ENCODE data around the gene FHIT. TPM values are rescaled to one million over a fixed set of nuclear protein-coding genes. Genes with fewer than 3 reads are reported as not detected.

Gene FHIT
- total RNA-seq, 1 experiment from 2014 or later, result 9.8 TPM

DNA sequence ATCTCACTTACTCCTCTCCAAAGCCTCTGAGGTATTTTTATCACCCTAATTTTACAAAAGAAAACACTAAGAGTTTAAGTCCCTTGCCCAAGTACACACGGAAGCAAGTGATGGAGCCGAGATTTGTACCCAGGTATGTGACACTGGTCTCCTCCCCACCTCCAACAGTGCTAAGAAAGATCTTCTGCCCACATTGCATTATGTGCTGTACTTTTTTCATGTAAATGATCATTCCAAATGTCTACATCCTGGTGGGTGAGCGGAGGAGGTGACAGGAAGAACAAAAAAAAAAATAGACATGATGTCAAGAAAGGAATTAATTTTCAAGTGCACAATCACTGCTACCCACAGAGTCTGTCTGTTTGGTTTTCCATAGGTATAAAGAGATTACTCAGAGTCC lies 694.1 kb downstream of the FHIT start:
- no peak overlapping the region for H3K4me2 ChIP-seq
- no peak overlapping the region for H3K27ac ChIP-seq
- no peaks in the 10 kb centered on the region for H3K79me2 ChIP-seq (ENCODE audit: low read depth)
- ChIA-PET CTCF (no interaction called here), POLR2A (ENCODE audit: unreplicated experiment) (no interaction called here)
- no peaks in the 10 kb centered on the region for H3K36me3 ChIP-seq (ENCODE audit: low read depth)
- H4K20me1 ChIP-seq (ENCODE audit: insufficient read depth), result no peaks in the 10 kb centered on the region
- no peak overlapping the region for H3K4me3 ChIP-seq
- BruUV-seq (replicated peaks), result no TSS peak
- H3K4me1 ChIP-seq (replicated peaks; ENCODE audit: insufficient read depth), result no peaks in the 10 kb centered on the region
- no peaks in the 10 kb centered on the region for H3F3A ChIP-seq (ENCODE audit: insufficient read depth, low read depth)
- DNase-seq, result no peak
- H3K9me2 ChIP-seq (ENCODE audit: insufficient read depth), result no peaks in the 10 kb centered on the region
- TF ChIP-seq EZH2 (IDR thresholded peaks at IDR 0.05; ENCODE audit: low read depth) (no peak), CTCF (conservative IDR thresholded peaks at IDR 0.05) (no peak)
- intact Hi-C loops (cut with micrococcal nuclease; ENCODE audit: unreplicated experiment), result no loop called here
- H2AFZ ChIP-seq, result no peak overlapping the region
- H3K27me3 ChIP-seq (ENCODE audit: insufficient read depth, low read depth), result no peaks in the 10 kb centered on the region
- no peaks in the 10 kb centered on the region for H3K9me3 ChIP-seq (ENCODE audit: insufficient read depth, low read depth)

- no TSS peak for BruUV-seq (replicated peaks)
- no peak overlapping the region for H2AFZ ChIP-seq
- intact Hi-C loops (cut with micrococcal nuclease; ENCODE audit: unreplicated experiment), result no loop called here
- H3F3A ChIP-seq (ENCODE audit: insufficient read depth, low read depth), result no peaks in the 10 kb centered on the region
- no peaks in the 10 kb centered on the region for H3K9me3 ChIP-seq (ENCODE audit: insufficient read depth, low read depth)
- no peaks in the 10 kb centered on the region for H3K79me2 ChIP-seq (ENCODE audit: low read depth)
- H3K27me3 ChIP-seq (ENCODE audit: insufficient read depth, low read depth), result no peaks in the 10 kb centered on the region
- H3K4me3 ChIP-seq, result no peak overlapping the region
- no peak for TF ChIP-seq EZH2 (IDR thresholded peaks at IDR 0.05; ENCODE audit: low read depth)
- no peak for TF ChIP-seq CTCF (conservative IDR thresholded peaks at IDR 0.05)
- no peaks in the 10 kb centered on the region for H3K9me2 ChIP-seq (ENCODE audit: insufficient read depth)
- POLR2A ChIA-PET (ENCODE audit: unreplicated experiment), result no interaction called here
- no peaks in the 10 kb centered on the region for H3K4me1 ChIP-seq (replicated peaks; ENCODE audit: insufficient read depth)
- DNase-seq, result peak in 1 of 2 experiments; percentile 12
- H4K20me1 ChIP-seq (ENCODE audit: insufficient read depth), result no peaks in the 10 kb centered on the region
- H3K36me3 ChIP-seq (ENCODE audit: low read depth), result no peaks in the 10 kb centered on the region
- H3K4me2 ChIP-seq, result no peak overlapping the region
- CTCF ChIA-PET, result interaction anchor here (0.5 kb wide), 1 partner anchor 20 kb away, joined by 10 read pairs; no protein-coding TSS in a partner anchor
- H3K27ac ChIP-seq, result no peak overlapping the region
These were observed 695.4 kb downstream of the FHIT start for GRCh38 chr3:60555686-60556354.

GRCh38 chr3:60553144-60553543 lies 698.1 kb downstream of the FHIT start:
- no peaks in the 10 kb centered on the region for H3K9me2 ChIP-seq (ENCODE audit: insufficient read depth)
- no peak overlapping the region for H3K4me3 ChIP-seq
- no TSS peak for BruUV-seq (replicated peaks)
- no peaks in the 10 kb centered on the region for H4K20me1 ChIP-seq (ENCODE audit: insufficient read depth)
- no peaks in the 10 kb centered on the region for H3K27me3 ChIP-seq (ENCODE audit: insufficient read depth, low read depth)
- no peaks in the 10 kb centered on the region for H3K4me1 ChIP-seq (replicated peaks; ENCODE audit: insufficient read depth)
- no peaks in the 10 kb centered on the region for H3K36me3 ChIP-seq (ENCODE audit: low read depth)
- TF ChIP-seq EZH2 (IDR thresholded peaks at IDR 0.05; ENCODE audit: low read depth), result no peak
- TF ChIP-seq CTCF (conservative IDR thresholded peaks at IDR 0.05), result no peak
- no peaks in the 10 kb centered on the region for H3F3A ChIP-seq (ENCODE audit: insufficient read depth, low read depth)
- H3K79me2 ChIP-seq (ENCODE audit: low read depth), result no peaks in the 10 kb centered on the region
- ChIA-PET CTCF (no interaction called here), POLR2A (ENCODE audit: unreplicated experiment) (no interaction called here)
- H3K9me3 ChIP-seq (ENCODE audit: insufficient read depth, low read depth), result no peaks in the 10 kb centered on the region
- intact Hi-C loops (cut with micrococcal nuclease; ENCODE audit: unreplicated experiment), result no loop called here
- H3K4me2 ChIP-seq, result no peak overlapping the region
- H2AFZ ChIP-seq, result no peak overlapping the region
- H3K27ac ChIP-seq, result no peak overlapping the region
- no peak for DNase-seq

Measured in PC-9 (cell line).